Tibial nerve (tissue), 3 donors: ENCODE results near the gene MAP4.

ENCODE experiments used
- POLR2A ChIP-seq, 2 donors: fragments of 450-650 bp; IDR thresholded peaks; one replicate each; pipeline ENCODE4 v1.6.1; 2017; ENCODE audit warnings: antibody characterized with exemption in 2 of 2, mild to moderate bottlenecking in 2 of 2, moderate library complexity in 2 of 2
- TF ChIP-seq, protein P1 (sequence below), 5 experiments: fragments of 200-600 bp in 3 of 5; fragments of 450-650 bp in 2 of 5; sonication (generic) in 3 of 5; IDR thresholded peaks; one replicate each; pipeline ENCODE4 v1.5.1; 2016 to 2019; ENCODE audit warnings: antibody characterized with exemption in 5 of 5, mild to moderate bottlenecking in 3 of 5, moderate library complexity in 2 of 5

GRCh38 chr3:48016301-48016973 lies at the start of gene MAP4:
- TF ChIP-seq, protein P1, sequence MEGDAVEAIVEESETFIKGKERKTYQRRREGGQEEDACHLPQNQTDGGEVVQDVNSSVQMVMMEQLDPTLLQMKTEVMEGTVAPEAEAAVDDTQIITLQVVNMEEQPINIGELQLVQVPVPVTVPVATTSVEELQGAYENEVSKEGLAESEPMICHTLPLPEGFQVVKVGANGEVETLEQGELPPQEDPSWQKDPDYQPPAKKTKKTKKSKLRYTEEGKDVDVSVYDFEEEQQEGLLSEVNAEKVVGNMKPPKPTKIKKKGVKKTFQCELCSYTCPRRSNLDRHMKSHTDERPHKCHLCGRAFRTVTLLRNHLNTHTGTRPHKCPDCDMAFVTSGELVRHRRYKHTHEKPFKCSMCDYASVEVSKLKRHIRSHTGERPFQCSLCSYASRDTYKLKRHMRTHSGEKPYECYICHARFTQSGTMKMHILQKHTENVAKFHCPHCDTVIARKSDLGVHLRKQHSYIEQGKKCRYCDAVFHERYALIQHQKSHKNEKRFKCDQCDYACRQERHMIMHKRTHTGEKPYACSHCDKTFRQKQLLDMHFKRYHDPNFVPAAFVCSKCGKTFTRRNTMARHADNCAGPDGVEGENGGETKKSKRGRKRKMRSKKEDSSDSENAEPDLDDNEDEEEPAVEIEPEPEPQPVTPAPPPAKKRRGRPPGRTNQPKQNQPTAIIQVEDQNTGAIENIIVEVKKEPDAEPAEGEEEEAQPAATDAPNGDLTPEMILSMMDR (IDR thresholded peaks at IDR 0.05), result no peak
- no peak for TF ChIP-seq POLR2A (IDR thresholded peaks at IDR 0.05)
